Kidney (tissue), 14 donors: ENCODE results near the gene PRKAG2. TPM values are rescaled to one million over a fixed set of nuclear protein-coding genes. Genes with fewer than 3 reads are reported as not detected.
A peak's percentile ranks its signal among the peaks of the same experiment; 100 is the strongest.
"Not testable (repeated sequence)": the region's sequence is repeated elsewhere in the genome, so short reads cannot be mapped to it uniquely, and the experiment has no call there.

Experiments
- DNase-seq, 5 donors: peaks; one replicate each; pipeline ENCODE4 v3.0.0-alpha.2; 2013 to 2020
- FAIRE-seq: peaks from 2 replicates; lab custom pipeline; 2012; peaks lifted over from hg19 to GRCh38; lab: Jason Lieb, UNC
- H3K27ac ChIP-seq, 2 donors: one replicate each; pipeline ENCODE4 v1.7.0; 2013; ENCODE audit warnings: low read depth in 2 of 2, low read length in 2 of 2, inconsistent platforms in 1 of 2
- H3K27me3 ChIP-seq: one replicate; pipeline ENCODE4 v1.7.1; 2013; ENCODE audit warnings: low read length, inconsistent platforms; ENCODE audit not compliant: control insufficient read depth, insufficient read depth
- H3K36me3 ChIP-seq, 3 donors: one replicate each; pipeline versions ENCODE4 v1.7.0 to v1.7.1; 2013; ENCODE audit warnings: low read length in 3 of 3, control low read depth in 1 of 3, inconsistent platforms in 1 of 3; ENCODE audit not compliant: insufficient read depth in 3 of 3, control insufficient read depth in 2 of 3
- H3K4me1 ChIP-seq, 3 donors: one replicate each; pipeline versions ENCODE4 v1.7.0 to v1.7.1; 2013; ENCODE audit warnings: low read length in 3 of 3, inconsistent platforms in 1 of 3, low read depth in 1 of 3; ENCODE audit not compliant: control insufficient read depth in 2 of 3, insufficient read depth in 2 of 3
- H3K4me3 ChIP-seq, 3 donors: one replicate each; pipeline versions ENCODE4 v1.7.0 to v1.8.1; 2013; ENCODE audit warnings: low read length in 3 of 3, control low read depth in 1 of 3, inconsistent platforms in 1 of 3
- H3K9ac ChIP-seq, 3 donors: one replicate each; pipeline versions ENCODE4 v1.7.0 to v1.7.1; 2013; ENCODE audit warnings: low read length in 3 of 3, control low read depth in 1 of 3, inconsistent platforms in 1 of 3
- H3K9me3 ChIP-seq, 3 donors: one replicate each; pipeline versions ENCODE4 v1.7.0 to v1.7.1; 2013; ENCODE audit warnings: low read length in 3 of 3, control low read depth in 1 of 3, inconsistent platforms in 1 of 3; ENCODE audit not compliant: control insufficient read depth in 2 of 3, insufficient read depth in 1 of 3
- intact Hi-C: fragments of 100-400 bp; cut with DNase I; formaldehyde crosslinking; loops from one replicate; pipeline ENCODE4 v1.11.1; 2022
- polyA plus RNA-seq: library from polyadenylated mRNA; stranded (reverse); fragments of 350-450 nt; fragmentation: Illumina TruSeq; extraction: RNeasy Lipid Tissue Mini Kit (QIAGEN cat#74804); gene quantifications from one replicate; pipeline ENCODE4 v1.2.3, GENCODE V29; 2014; ENCODE audit warnings: low read depth, low replicate concordance; ENCODE audit not compliant: insufficient read depth
- total RNA-seq: library from RNA; stranded (reverse); fragmentation: NEBNext Ultra II Directional; extraction: Animal tissue kit (Norgen Biotek cat#: 25700); gene quantifications from one replicate; pipeline ENCODE4 v1.2.1, GENCODE V29; 2021
- TF ChIP-seq, protein P1 (sequence below): IDR thresholded peaks from 3 replicates; pipeline ENCODE4 v1.5.1; 2012; ENCODE audit warnings: mild to moderate bottlenecking, moderate library complexity, borderline replicate concordance; ENCODE audit not compliant: insufficient read depth; ENCODE audit errors: extremely low read depth
- donor health status: control.
- donor health status: control.
- donor health status: control.
- donor health status: control.
- donor health status: control.
- donor health status: DM: yes; HTN: yes; CAD: no.
- donor health status: Normal renal cell carcinoma (clear cell type).

PRKAG2 gene
- total and polyA plus RNA-seq, 2 donors from 2014 or later: 40.7 to 40.9 TPM

DNA sequence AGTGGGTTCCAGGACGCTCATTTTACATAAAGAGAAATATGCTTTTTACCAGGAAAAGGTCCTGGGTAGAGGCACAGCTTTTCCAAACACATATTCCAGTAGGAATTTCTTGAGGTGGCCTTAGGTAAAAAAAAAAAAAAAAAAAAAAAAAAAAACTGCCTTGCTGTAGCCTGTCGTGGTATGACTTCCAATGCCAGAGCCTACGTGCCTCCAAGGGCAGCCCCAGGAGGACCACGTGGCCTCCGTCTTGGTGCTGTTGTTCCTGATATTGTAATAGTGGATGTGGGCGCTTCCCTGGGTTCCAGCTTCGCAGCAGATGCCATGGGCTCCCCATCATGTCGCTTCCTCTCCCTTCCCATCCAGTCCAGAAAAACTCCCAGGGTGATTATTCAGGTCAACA is 49.3 kb downstream of the PRKAG2 start:
- Histone ChIP-seq H3K36me3 (no peaks in the 10 kb centered on the region), H3K9me3 (no peaks in the 10 kb centered on the region), H3K4me1 (peaks cover 2 to 18% (median 13%) of the 10 kb centered on the region in 3 donors), H3K9ac (no peak overlapping the region), H3K27me3 (no peaks in the 10 kb centered on the region), H3K4me3 (no peak overlapping the region), H3K27ac (no peak overlapping the region)
- TF ChIP-seq, protein P1, sequence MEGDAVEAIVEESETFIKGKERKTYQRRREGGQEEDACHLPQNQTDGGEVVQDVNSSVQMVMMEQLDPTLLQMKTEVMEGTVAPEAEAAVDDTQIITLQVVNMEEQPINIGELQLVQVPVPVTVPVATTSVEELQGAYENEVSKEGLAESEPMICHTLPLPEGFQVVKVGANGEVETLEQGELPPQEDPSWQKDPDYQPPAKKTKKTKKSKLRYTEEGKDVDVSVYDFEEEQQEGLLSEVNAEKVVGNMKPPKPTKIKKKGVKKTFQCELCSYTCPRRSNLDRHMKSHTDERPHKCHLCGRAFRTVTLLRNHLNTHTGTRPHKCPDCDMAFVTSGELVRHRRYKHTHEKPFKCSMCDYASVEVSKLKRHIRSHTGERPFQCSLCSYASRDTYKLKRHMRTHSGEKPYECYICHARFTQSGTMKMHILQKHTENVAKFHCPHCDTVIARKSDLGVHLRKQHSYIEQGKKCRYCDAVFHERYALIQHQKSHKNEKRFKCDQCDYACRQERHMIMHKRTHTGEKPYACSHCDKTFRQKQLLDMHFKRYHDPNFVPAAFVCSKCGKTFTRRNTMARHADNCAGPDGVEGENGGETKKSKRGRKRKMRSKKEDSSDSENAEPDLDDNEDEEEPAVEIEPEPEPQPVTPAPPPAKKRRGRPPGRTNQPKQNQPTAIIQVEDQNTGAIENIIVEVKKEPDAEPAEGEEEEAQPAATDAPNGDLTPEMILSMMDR: no peak
- DNase-seq (no peak), FAIRE-seq (no peak)
- intact Hi-C loops: no loop called here

DNA sequence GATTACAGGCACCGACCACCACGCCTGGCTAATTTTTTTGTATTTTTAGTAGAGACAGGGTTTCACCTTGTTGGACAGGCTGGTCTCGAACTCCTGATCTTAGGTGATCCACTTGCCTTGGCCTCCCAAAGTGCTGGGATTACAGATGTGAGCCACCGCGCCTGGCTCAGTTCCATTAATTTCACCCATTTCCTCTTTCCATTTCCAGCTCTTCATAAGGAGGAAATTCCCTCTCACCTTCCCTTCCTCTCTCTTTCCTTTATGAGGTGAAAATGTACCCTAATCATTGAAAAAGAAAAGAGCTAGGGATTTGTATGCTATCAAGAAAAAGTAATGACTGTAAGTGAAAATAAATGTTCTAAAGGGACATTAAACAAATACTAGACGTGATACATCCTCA is 50.6 kb downstream of the PRKAG2 start:
- DNase-seq, H3K9ac ChIP-seq, H3K27ac ChIP-seq, FAIRE-seq, H3K9me3 ChIP-seq, intact Hi-C loops, H3K36me3 ChIP-seq, H3K4me3 ChIP-seq, H3K27me3 ChIP-seq: not testable (repeated sequence)
- H3K4me1 ChIP-seq: peaks cover 2 to 18% (median 17%) of the 10 kb centered on the region in 3 donors

DNA sequence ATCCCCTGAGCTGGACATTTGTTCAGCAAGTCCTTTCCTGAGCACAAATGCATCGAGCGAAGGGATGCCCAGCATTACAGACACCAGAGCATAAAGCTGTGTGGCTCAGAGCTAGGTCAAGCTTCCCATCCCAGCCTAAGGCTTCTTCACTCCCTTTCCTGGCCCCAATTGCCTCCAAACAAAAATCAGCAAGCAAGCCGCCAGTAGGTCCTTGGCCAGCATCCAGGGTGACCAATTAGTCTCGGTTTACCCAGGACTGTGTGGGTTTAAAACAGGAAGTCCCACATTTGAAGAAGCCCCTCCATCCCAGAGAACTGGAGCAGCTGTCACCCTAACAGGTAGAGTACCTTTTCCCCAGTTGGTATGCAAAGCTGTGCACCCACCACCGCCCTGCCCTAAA is 51.2 kb downstream of the PRKAG2 start:
- no peaks in the 10 kb centered on the region for H3K36me3 ChIP-seq
- no peak overlapping the region for H3K4me3 ChIP-seq
- H3K27me3 ChIP-seq: no peaks in the 10 kb centered on the region
- DNase-seq (no peak), FAIRE-seq (no peak)
- no peaks in the 10 kb centered on the region for H3K9me3 ChIP-seq
- H3K4me1 ChIP-seq: peaks cover 2 to 18% (median 17%) of the 10 kb centered on the region in 3 donors
- TF ChIP-seq, protein P1: no peak
- intact Hi-C loops: no loop called here
- H3K9ac ChIP-seq: no peak overlapping the region
- H3K27ac ChIP-seq: no peak overlapping the region

DNA sequence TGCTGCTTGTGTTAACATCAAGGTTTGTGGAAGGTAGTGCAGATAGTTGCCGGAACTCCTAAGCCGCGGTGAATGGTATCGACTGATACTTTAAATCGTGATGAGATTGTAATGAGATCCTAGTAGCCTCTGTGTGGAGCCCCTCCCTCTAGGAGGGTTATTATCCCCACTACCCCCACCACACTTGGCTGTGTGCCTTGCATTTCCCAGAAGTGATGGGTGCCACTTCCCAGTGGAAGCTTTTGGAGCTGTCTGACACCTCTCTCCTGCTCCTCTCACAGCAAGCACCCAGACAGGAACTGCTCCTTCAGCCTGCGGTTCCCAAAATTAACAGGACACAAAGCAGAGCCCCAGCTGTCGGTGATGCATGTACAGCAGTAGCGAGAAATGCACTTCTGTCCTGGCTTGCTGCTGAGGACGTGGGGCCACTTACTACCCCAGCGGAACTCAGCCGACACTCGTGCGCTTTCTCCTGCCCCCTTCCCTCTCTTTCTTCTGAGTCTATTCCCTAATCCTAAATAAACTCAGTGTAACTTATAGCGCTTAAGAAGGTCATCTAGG is 52.5 kb downstream of the PRKAG2 start:
- TF ChIP-seq, protein P1: no peak
- Histone ChIP-seq H3K4me3 (peak overlapping the region in 2 of 3 donors; percentile 12 to 40), H3K27me3 (no peaks in the 10 kb centered on the region), H3K27ac (peak overlapping the region; percentile 0 to 56), H3K36me3 (no peaks in the 10 kb centered on the region), H3K9ac (peak overlapping the region in 1 of 3 donors; percentile 29), H3K4me1 (peaks cover 2 to 21% (median 18%) of the 10 kb centered on the region in 3 donors), H3K9me3 (no peaks in the 10 kb centered on the region)
- FAIRE-seq: no peak
- DNase-seq: peak in 2 of 5 donors; percentile 26 to 37
- intact Hi-C loops: no loop called here
